DOHH2 (cell line): ENCODE results near the gene ST6GAL1.
A peak's percentile ranks its signal among the peaks of the same experiment; 100 is the strongest.

Experiments
- H3F3A ChIP-seq: fragments of 200-600 bp; sonication (generic), shearing (Covaris generic); 2 replicates; pipeline ENCODE4 v1.6.0; 2016; ENCODE audit warnings: antibody characterized with exemption, mild to moderate bottlenecking; ENCODE audit not compliant: control insufficient read depth, insufficient read depth
- H3K27ac ChIP-seq: fragments of 200-600 bp; sonication (generic); 2 replicates; pipeline ENCODE4 v1.5.1; 2014; ENCODE audit warnings: low read depth, mild to moderate bottlenecking, low read length, moderate library complexity
- H3K27me3 ChIP-seq: fragments of 200-600 bp; sonication (generic); 2 replicates; pipeline ENCODE4 v1.6.1; 2014; ENCODE audit warnings: mild to moderate bottlenecking, low read length, mixed read lengths; ENCODE audit not compliant: control insufficient read depth
- H3K36me3 ChIP-seq: fragments of 200-600 bp; sonication (generic); 2 replicates; pipeline ENCODE4 v1.6.1; 2014; ENCODE audit warnings: mild to moderate bottlenecking, low read length, moderate library complexity, mixed read lengths; ENCODE audit not compliant: control insufficient read depth
- H3K4me1 ChIP-seq: fragments of 200-600 bp; sonication (generic); 2 replicates; pipeline ENCODE4 v1.6.1; 2014; ENCODE audit warnings: mild to moderate bottlenecking, low read length, mixed read lengths; ENCODE audit not compliant: control insufficient read depth
- H3K4me2 ChIP-seq: fragments of 200-600 bp; sonication (generic); 2 replicates; pipeline ENCODE4 v1.6.0; 2014; ENCODE audit warnings: mild to moderate bottlenecking, low read length, moderate library complexity
- H3K4me3 ChIP-seq: fragments of 200-600 bp; sonication (generic); 2 replicates; pipeline ENCODE4 v1.5.1; 2014; ENCODE audit warnings: mild to moderate bottlenecking, low read length, mixed read lengths
- H3K79me2 ChIP-seq: fragments of 200-600 bp; sonication (generic); 2 replicates; pipeline ENCODE4 v1.6.1; 2014; ENCODE audit warnings: mild to moderate bottlenecking, low read length, mixed read lengths; ENCODE audit not compliant: control insufficient read depth
- H3K9me2 ChIP-seq: fragments of 200-600 bp; sonication (generic); replicated peaks from 2 replicates; pipeline ENCODE4 v1.6.1; 2014; ENCODE audit warnings: mild to moderate bottlenecking, low read length, mixed read lengths; ENCODE audit not compliant: control insufficient read depth
- H3K9me3 ChIP-seq: fragments of 200-600 bp; sonication (generic); 2 replicates; pipeline ENCODE4 v1.6.1; 2014; ENCODE audit warnings: antibody characterized with exemption, low read length, mixed read lengths; ENCODE audit not compliant: control insufficient read depth, insufficient read depth
- H4K20me1 ChIP-seq: fragments of 200-600 bp; sonication (generic); 2 replicates; pipeline ENCODE4 v1.6.0; 2014; ENCODE audit warnings: low read depth, mild to moderate bottlenecking, antibody characterized with exemption, low read length, moderate library complexity; ENCODE audit not compliant: control insufficient read depth, insufficient read depth
- EZH2phosphoT487 ChIP-seq: fragments of 200-600 bp; sonication (generic); IDR thresholded peaks from 2 replicates; pipeline ENCODE4 v1.6.1; 2017; ENCODE audit warnings: borderline replicate concordance, mild to moderate bottlenecking, antibody characterized with exemption, low read length, moderate library complexity, mixed read lengths
- TF ChIP-seq, protein P1 (sequence below): fragments of 200-600 bp; sonication (generic); IDR thresholded peaks from one replicate; pipeline ENCODE4 v1.5.1; 2014; ENCODE audit warnings: antibody characterized with exemption, mild to moderate bottlenecking, low read depth, low read length; ENCODE audit not compliant: poor library complexity, severe bottlenecking

The ST6GAL1 gene

DNA sequence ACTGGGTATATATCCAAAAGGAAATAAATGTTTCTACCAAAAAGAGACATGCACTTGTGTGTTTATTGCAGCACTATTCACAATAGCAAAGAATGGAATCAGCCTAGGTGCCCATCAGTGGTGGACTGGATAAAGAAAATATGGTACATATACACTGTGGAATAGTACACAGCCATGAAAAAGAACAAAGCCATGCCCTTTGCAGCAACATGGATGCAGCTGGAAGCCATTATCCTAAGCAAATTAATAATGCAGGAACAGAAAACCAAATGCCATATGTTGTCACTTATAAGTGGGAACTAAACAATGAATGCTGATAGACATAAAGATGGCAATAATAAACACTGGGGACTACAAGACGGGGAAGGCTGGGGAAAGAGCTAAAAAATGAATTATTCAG, 106.1 kb downstream of the ST6GAL1 start:
- Histone ChIP-seq H3F3A (peaks cover 24% of the 10 kb centered on the region), H3K79me2 (peaks cover 100% of the 10 kb centered on the region)
- no peak for TF ChIP-seq EZH2phosphoT487
- TF ChIP-seq, protein P1, sequence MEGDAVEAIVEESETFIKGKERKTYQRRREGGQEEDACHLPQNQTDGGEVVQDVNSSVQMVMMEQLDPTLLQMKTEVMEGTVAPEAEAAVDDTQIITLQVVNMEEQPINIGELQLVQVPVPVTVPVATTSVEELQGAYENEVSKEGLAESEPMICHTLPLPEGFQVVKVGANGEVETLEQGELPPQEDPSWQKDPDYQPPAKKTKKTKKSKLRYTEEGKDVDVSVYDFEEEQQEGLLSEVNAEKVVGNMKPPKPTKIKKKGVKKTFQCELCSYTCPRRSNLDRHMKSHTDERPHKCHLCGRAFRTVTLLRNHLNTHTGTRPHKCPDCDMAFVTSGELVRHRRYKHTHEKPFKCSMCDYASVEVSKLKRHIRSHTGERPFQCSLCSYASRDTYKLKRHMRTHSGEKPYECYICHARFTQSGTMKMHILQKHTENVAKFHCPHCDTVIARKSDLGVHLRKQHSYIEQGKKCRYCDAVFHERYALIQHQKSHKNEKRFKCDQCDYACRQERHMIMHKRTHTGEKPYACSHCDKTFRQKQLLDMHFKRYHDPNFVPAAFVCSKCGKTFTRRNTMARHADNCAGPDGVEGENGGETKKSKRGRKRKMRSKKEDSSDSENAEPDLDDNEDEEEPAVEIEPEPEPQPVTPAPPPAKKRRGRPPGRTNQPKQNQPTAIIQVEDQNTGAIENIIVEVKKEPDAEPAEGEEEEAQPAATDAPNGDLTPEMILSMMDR = no peak

DNA sequence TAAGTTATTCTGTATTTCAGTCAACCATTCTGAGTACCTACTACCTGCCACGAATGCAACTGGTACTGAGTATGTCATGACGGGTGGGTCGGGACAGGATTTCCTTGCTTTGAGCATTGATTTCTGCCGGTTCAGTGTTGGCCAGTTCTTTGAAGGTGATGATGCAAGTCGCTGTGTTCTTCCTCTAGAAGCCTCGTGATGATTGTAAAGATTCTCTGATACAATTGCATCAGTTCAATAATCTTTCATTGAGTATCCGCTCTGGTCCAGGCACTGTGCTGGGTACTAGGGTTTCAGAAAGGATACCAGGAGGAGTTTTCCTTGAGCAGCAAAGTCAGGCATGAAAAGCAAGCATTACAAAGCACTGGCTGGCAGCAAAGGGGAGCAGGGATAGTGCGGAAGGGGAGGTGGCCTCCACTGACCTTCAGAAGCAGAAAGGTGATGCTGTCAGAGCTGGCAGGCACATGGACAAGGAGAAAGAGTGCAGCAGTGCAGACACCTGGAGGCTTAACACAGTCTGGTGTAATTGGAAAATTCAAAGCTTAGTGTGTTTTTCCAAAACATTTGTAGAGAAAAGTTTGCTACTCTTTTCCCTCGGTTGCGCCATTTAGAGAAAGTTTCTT, 108.9 kb downstream of the ST6GAL1 start:
- peak overlapping the region; percentile 50; the same call in 1 of the 2 replicates for H3K4me2 ChIP-seq
- peaks cover 100% of the 10 kb centered on the region for H3K79me2 ChIP-seq
- peaks cover 94% of the 10 kb centered on the region for H3K36me3 ChIP-seq
- no peaks in the 10 kb centered on the region for H3K9me3 ChIP-seq
- no peaks in the 10 kb centered on the region for H3K9me2 ChIP-seq
- peaks cover 27% of the 10 kb centered on the region for H4K20me1 ChIP-seq
- no peaks in the 10 kb centered on the region for H3K27me3 ChIP-seq
- TF ChIP-seq EZH2phosphoT487 = no peak
- no peak overlapping the region for H3K4me3 ChIP-seq
- peaks cover 78% of the 10 kb centered on the region for H3K4me1 ChIP-seq
- H3K27ac ChIP-seq = peak overlapping the region; percentile 71; the same call in 1 of the 2 replicates
- peaks cover 34% of the 10 kb centered on the region for H3F3A ChIP-seq

More for the DNA sequence above, 106.1 kb downstream of the ST6GAL1 start:
- Histone ChIP-seq H3K9me3 (no peaks in the 10 kb centered on the region), H3K4me2 (no peak overlapping the region), H3K27me3 (no peaks in the 10 kb centered on the region), H3K4me1 (peaks cover 66% of the 10 kb centered on the region), H3K4me3 (no peak overlapping the region), H4K20me1 (peaks cover 23% of the 10 kb centered on the region; the same call in 1 of the 2 replicates), H3K27ac (no peak overlapping the region), H3K36me3 (peaks cover 94% of the 10 kb centered on the region), H3K9me2 (no peaks in the 10 kb centered on the region)

DNA sequence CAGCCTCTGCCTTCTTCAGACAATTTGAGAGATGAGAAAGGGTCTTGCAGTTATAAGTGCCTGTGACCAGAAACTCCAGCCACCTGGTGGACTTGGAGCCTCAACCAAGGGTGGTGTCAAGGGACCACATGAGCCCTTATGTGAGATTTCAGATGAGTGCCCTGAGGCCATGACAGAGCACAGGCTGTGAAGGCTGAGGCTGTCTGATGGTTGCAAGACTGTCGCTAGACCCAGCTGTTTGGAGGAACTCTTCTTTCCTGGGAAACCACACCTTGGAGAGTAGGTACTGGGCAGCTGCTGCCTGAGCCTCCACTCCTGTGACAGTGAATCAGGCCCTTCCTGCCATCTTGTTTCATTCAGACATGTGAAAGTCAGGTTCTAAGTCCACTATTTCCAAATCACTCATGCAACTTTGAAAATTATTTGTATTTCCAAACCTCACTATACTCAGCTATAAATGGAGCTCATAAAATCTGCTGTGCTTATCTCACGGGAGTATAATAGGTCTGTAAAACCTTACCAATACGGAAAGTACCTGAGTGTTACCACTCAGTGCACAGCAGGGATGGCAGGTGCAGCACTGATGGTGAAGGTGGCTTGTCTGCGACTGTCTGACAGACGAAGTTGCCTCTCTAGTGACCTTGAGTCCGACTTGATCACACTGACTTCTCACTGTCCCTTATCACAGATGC, 109.5 kb downstream of the ST6GAL1 start:
- Histone ChIP-seq H3K27me3 (no peaks in the 10 kb centered on the region), H3K27ac (peak overlapping the region; percentile 71; the same call in 1 of the 2 replicates), H3K36me3 (peaks cover 94% of the 10 kb centered on the region), H3K79me2 (peaks cover 100% of the 10 kb centered on the region), H3K9me2 (no peaks in the 10 kb centered on the region), H4K20me1 (peaks cover 31% of the 10 kb centered on the region), H3F3A (peaks cover 38% of the 10 kb centered on the region), H3K4me3 (peak overlapping the region; percentile 43), H3K9me3 (no peaks in the 10 kb centered on the region), H3K4me1 (peaks cover 84% of the 10 kb centered on the region), H3K4me2 (peak overlapping the region; percentile 50)
- TF ChIP-seq, protein P1 = no peak
- no peak for TF ChIP-seq EZH2phosphoT487
